ENCODE data around the gene DNAJB13. TPM values are rescaled to one million over a fixed set of nuclear protein-coding genes. Genes with fewer than 3 reads are reported as not detected.

Gene DNAJB13
- total RNA-seq, 1 experiment from 2014 or later = 0.24 TPM

DNA sequence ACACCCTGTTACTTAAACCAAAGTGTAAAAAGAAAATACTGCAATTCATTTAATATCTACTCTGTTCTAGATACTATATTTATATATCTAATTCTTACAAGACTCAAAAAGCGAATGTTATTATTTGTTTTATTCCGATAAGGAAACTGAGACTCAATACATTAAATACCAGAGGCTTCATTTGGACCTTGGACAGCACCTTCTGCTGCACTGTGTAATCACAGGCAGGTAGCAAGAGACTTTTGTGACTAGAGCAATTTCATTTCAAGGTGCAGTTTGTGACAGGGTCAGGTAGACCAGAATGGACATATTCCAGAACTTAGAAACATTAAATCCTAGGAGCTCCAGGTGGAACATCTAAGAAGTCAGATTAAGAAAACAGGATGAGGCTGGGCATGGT is 21.4 kb upstream of the DNAJB13 start:
- H3K9me3 Mint-ChIP-seq = no peaks in the 10 kb centered on the region
- POLR2A ChIA-PET = no interaction called here
- peaks cover 38% of the 10 kb centered on the region for H3K36me3 Mint-ChIP-seq
- no peak for ATAC-seq
- no peak for DNase-seq (ENCODE audit: low spot score)
- CTCF ChIA-PET = interaction anchor here (0.5 kb wide), 1 partner anchor 188 kb away, joined by 3 read pairs; no protein-coding TSS in a partner anchor
- no peak overlapping the region; the same call in 1 of the 2 replicates for H3K27ac Mint-ChIP-seq
- 0 out of 2 replicates have a peak, but pooled peaks cover 2% of the 10 kb centered on the region for H3K4me1 Mint-ChIP-seq
- no peaks in the 10 kb centered on the region for H3K27me3 Mint-ChIP-seq (ENCODE audit: low read depth)
- no peak overlapping the region for H3K4me3 Mint-ChIP-seq
- TF ChIP-seq FOXP1 (CRISPR knock-in tag; IDR thresholded peaks at IDR 0.05; ENCODE audit: borderline replicate concordance) (no peak), NR2C2 (CRISPR knock-in tag; IDR thresholded peaks at IDR 0.05) (no peak), PRRX2 (CRISPR knock-in tag; IDR thresholded peaks at IDR 0.05) (no peak), SMAD4 (CRISPR knock-in tag; IDR thresholded peaks at IDR 0.05) (no peak), SOX15 (CRISPR knock-in tag; IDR thresholded peaks at IDR 0.05) (no peak), IRF2 (CRISPR knock-in tag; IDR thresholded peaks at IDR 0.05; ENCODE audit: borderline replicate concordance, low read depth) (no peak)
- TF ChIP-seq, protein P1, sequence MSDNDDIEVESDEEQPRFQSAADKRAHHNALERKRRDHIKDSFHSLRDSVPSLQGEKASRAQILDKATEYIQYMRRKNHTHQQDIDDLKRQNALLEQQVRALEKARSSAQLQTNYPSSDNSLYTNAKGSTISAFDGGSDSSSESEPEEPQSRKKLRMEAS (CRISPR knock-in tag; IDR thresholded peaks at IDR 0.05) = no peak
- TF ChIP-seq, protein P2, sequence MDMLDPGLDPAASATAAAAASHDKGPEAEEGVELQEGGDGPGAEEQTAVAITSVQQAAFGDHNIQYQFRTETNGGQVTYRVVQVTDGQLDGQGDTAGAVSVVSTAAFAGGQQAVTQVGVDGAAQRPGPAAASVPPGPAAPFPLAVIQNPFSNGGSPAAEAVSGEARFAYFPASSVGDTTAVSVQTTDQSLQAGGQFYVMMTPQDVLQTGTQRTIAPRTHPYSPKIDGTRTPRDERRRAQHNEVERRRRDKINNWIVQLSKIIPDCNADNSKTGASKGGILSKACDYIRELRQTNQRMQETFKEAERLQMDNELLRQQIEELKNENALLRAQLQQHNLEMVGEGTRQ (CRISPR knock-in tag; IDR thresholded peaks at IDR 0.05) = no peak
- TF ChIP-seq, protein P3, sequence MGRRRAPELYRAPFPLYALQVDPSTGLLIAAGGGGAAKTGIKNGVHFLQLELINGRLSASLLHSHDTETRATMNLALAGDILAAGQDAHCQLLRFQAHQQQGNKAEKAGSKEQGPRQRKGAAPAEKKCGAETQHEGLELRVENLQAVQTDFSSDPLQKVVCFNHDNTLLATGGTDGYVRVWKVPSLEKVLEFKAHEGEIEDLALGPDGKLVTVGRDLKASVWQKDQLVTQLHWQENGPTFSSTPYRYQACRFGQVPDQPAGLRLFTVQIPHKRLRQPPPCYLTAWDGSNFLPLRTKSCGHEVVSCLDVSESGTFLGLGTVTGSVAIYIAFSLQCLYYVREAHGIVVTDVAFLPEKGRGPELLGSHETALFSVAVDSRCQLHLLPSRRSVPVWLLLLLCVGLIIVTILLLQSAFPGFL (CRISPR knock-in tag; IDR thresholded peaks at IDR 0.05; ENCODE audit: borderline replicate concordance) = no peak

DNA sequence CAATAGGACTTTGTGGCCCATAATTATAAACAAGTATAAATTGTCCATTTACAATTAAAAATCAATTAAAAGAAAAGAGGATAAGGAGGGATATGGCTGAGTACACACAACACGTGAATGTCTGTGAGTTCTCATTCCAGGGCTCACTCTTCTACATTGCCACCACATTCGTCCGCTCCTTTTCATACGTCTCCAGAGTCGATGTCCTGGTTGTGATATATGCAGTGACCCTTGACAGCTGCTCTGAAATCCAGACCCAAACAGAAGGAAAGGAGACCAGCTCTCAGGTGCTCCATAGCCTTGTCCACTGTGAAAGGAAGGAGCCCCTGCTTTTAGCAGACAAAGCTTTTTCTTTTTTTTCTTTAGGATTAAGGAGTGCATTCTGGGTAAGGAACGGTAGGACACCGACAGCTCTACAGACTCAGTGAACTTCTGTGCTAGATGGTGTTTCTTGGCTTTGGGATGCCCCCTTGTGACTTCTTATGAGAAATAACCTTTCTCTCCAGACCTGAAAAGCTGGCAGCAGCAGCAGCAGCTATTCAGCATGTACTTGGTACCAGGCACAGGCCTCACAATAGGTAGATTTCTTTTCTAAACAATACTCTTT is 19.7 kb upstream of the DNAJB13 start:
- CTCF ChIA-PET = interaction anchor here (0.6 to 1.7 kb wide), 61 partner anchors 9 to 694 kb away, joined by 3 to 33 read pairs (median 4); partner anchors contain the start of genes DNAJB13, MRPL48, PPME1 and RAB6A
- Mint-ChIP-seq H3K4me1 (0 out of 2 replicates have a peak, but pooled peaks cover 2% of the 10 kb centered on the region), H3K27me3 (ENCODE audit: low read depth) (no peaks in the 10 kb centered on the region), H3K9me3 (no peaks in the 10 kb centered on the region), H3K36me3 (peaks cover 39% of the 10 kb centered on the region), H3K27ac (no peak overlapping the region), H3K4me3 (no peak overlapping the region)
- TF ChIP-seq PRRX2 (CRISPR knock-in tag; IDR thresholded peaks at IDR 0.05) (0 out of 2 replicates have a peak, but pooled peaks have one; percentile 34), SP1 (CRISPR knock-in tag; conservative IDR thresholded peaks at IDR 0.05) (no peak), TP53 (CRISPR knock-in tag; IDR thresholded peaks at IDR 0.05) (no peak), NFE2L1 (CRISPR knock-in tag; IDR thresholded peaks at IDR 0.05) (no peak)
- TF ChIP-seq, protein P4, sequence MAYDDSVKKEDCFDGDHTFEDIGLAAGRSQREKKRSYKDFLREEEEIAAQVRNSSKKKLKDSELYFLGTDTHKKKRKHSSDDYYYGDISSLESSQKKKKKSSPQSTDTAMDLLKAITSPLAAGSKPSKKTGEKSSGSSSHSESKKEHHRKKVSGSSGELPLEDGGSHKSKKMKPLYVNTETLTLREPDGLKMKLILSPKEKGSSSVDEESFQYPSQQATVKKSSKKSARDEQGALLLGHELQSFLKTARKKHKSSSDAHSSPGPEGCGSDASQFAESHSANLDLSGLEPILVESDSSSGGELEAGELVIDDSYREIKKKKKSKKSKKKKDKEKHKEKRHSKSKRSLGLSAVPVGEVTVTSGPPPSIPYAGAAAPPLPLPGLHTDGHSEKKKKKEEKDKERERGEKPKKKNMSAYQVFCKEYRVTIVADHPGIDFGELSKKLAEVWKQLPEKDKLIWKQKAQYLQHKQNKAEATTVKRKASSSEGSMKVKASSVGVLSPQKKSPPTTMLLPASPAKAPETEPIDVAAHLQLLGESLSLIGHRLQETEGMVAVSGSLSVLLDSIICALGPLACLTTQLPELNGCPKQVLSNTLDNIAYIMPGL (CRISPR knock-in tag; IDR thresholded peaks at IDR 0.05) = no peak
- TF ChIP-seq, protein P5, sequence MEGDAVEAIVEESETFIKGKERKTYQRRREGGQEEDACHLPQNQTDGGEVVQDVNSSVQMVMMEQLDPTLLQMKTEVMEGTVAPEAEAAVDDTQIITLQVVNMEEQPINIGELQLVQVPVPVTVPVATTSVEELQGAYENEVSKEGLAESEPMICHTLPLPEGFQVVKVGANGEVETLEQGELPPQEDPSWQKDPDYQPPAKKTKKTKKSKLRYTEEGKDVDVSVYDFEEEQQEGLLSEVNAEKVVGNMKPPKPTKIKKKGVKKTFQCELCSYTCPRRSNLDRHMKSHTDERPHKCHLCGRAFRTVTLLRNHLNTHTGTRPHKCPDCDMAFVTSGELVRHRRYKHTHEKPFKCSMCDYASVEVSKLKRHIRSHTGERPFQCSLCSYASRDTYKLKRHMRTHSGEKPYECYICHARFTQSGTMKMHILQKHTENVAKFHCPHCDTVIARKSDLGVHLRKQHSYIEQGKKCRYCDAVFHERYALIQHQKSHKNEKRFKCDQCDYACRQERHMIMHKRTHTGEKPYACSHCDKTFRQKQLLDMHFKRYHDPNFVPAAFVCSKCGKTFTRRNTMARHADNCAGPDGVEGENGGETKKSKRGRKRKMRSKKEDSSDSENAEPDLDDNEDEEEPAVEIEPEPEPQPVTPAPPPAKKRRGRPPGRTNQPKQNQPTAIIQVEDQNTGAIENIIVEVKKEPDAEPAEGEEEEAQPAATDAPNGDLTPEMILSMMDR (IDR thresholded peaks at IDR 0.05) = no peak
- POLR2A ChIA-PET = interaction anchor here (0.6 to 1.4 kb wide), 4 partner anchors 152 to 467 kb away, joined by 3 to 6 read pairs (median 5); partner anchors contain the start of gene PGM2L1
- peak; percentile 34 for DNase-seq (ENCODE audit: low spot score)
- ATAC-seq = peak; percentile 99

DNA sequence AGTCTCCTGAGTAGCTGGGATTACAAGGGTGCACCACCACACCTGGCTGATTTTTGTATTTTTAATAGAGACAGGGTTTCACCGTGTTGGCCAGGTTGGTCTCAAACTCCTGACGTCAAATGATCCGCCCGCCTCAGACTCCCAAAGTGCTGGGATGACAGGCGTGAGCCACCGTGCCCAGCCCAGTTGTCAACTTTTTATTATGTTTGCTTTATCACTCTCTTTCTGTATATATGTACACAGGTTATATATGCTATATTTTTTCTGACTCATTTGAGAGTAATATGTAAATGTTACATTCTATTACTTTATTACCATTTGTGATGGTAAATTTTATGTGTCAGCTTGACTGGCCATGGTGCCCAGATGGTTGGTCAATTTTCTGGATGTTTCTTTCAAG is 18.9 kb upstream of the DNAJB13 start:
- no peaks in the 10 kb centered on the region for H3K9me3 Mint-ChIP-seq
- no peak overlapping the region for H3K4me3 Mint-ChIP-seq
- DNase-seq (ENCODE audit: low spot score) (no peak), ATAC-seq (no peak)
- POLR2A ChIA-PET = interaction anchor here (1.2 to 1.4 kb wide), 2 partner anchors 153 to 271 kb away, joined by 6 read pairs; no protein-coding TSS in a partner anchor
- CTCF ChIA-PET = interaction anchor here (0.6 to 1.7 kb wide), 46 partner anchors 10 to 695 kb away, joined by 3 to 33 read pairs (median 4); partner anchors contain the start of genes DNAJB13, PPME1, RAB6A and UCP2
- peaks cover 37% of the 10 kb centered on the region for H3K36me3 Mint-ChIP-seq
- no peaks in the 10 kb centered on the region; the same call in 1 of the 2 replicates for H3K27me3 Mint-ChIP-seq (ENCODE audit: low read depth)
- no peak overlapping the region for H3K27ac Mint-ChIP-seq
- TF ChIP-seq, protein P6, sequence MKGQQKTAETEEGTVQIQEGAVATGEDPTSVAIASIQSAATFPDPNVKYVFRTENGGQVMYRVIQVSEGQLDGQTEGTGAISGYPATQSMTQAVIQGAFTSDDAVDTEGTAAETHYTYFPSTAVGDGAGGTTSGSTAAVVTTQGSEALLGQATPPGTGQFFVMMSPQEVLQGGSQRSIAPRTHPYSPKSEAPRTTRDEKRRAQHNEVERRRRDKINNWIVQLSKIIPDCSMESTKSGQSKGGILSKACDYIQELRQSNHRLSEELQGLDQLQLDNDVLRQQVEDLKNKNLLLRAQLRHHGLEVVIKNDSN (CRISPR knock-in tag; IDR thresholded peaks at IDR 0.05) = no peak
- TF ChIP-seq CREB1 (CRISPR knock-in tag; IDR thresholded peaks at IDR 0.05) = no peak
- no peak for TF ChIP-seq NR2C2 (CRISPR knock-in tag; IDR thresholded peaks at IDR 0.05)
- TF ChIP-seq, protein P7, sequence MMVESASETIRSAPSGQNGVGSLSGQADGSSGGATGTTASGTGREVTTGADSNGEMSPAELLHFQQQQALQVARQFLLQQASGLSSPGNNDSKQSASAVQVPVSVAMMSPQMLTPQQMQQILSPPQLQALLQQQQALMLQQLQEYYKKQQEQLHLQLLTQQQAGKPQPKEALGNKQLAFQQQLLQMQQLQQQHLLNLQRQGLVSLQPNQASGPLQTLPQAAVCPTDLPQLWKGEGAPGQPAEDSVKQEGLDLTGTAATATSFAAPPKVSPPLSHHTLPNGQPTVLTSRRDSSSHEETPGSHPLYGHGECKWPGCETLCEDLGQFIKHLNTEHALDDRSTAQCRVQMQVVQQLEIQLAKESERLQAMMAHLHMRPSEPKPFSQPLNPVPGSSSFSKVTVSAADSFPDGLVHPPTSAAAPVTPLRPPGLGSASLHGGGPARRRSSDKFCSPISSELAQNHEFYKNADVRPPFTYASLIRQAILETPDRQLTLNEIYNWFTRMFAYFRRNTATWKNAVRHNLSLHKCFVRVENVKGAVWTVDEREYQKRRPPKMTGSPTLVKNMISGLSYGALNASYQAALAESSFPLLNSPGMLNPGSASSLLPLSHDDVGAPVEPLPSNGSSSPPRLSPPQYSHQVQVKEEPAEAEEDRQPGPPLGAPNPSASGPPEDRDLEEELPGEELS (CRISPR knock-in tag; IDR thresholded peaks at IDR 0.05) = no peak
- TF ChIP-seq, protein P8, sequence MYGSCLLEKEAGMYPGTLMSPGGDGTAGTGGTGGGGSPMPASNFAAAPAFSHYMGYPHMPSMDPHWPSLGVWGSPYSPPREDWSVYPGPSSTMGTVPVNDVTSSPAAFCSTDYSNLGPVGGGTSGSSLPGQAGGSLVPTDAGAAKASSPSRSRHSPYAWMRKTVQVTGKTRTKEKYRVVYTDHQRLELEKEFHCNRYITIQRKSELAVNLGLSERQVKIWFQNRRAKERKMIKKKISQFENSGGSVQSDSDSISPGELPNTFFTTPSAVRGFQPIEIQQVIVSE (CRISPR knock-in tag; IDR thresholded peaks at IDR 0.05; ENCODE audit: borderline replicate concordance) = no peak
- no peak for TF ChIP-seq GRHL2 (CRISPR knock-in tag; IDR thresholded peaks at IDR 0.05; ENCODE audit: insufficient replicate concordance, severe bottlenecking)
- TF ChIP-seq, protein P9, sequence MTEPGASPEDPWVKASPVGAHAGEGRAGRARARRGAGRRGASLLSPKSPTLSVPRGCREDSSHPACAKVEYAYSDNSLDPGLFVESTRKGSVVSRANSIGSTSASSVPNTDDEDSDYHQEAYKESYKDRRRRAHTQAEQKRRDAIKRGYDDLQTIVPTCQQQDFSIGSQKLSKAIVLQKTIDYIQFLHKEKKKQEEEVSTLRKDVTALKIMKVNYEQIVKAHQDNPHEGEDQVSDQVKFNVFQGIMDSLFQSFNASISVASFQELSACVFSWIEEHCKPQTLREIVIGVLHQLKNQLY (CRISPR knock-in tag; IDR thresholded peaks at IDR 0.05) = no peak
- TF ChIP-seq PRRX2 (CRISPR knock-in tag; IDR thresholded peaks at IDR 0.05) = no peak
- H3K4me1 Mint-ChIP-seq = 0 out of 2 replicates have a peak, but pooled peaks cover 2% of the 10 kb centered on the region

All from WTC11 (cell line).